PC-3 (cell line): ENCODE measurements around the gene VTI1A. TPM values are rescaled to one million over a fixed set of nuclear protein-coding genes. Genes with fewer than 3 reads are reported as not detected.
A peak's percentile ranks its signal among the peaks of the same experiment; 100 is the strongest.

Source experiments
- ATAC-seq: fragments of 200-7000 bp; cut with Tn5 transposase; 2 replicates; pipeline ENCODE4 v1.9.1; 2020; ENCODE audit warnings: mild to moderate bottlenecking, moderate library complexity
- BruUV-seq: library from RNA; stranded (reverse); fragments of 400-500 nt; replicated peaks from 2 replicates; lab custom pipeline; 2021; lab: Mats Ljungman, UMichigan
- CTCF ChIA-PET: fragments of 300-600 bp; sonication (Branson Sonifier 250); formaldehyde crosslinking; loops from one replicate; lab custom pipeline; 2022; ENCODE audit warnings: antibody characterized with exemption; lab: Charles Lee
- POLR2A ChIA-PET: fragments of 300-600 bp; sonication (Branson Sonifier 250); formaldehyde crosslinking; loops from one replicate; lab custom pipeline; 2022; ENCODE audit warnings: antibody characterized with exemption; ENCODE audit not compliant: unreplicated experiment; lab: Charles Lee
- DNase-seq: peaks from one replicate; pipeline ENCODE4 v3.0.0-alpha.2; 2015
- H2AFZ ChIP-seq: fragments of 300-600 bp; sonication (generic); 2 replicates; pipeline ENCODE4 v1.6.0; 2016; ENCODE audit warnings: antibody characterized with exemption, low read length
- H3F3A ChIP-seq: fragments of 300-600 bp; sonication (generic); one replicate; pipeline ENCODE4 v1.6.0; 2017; ENCODE audit warnings: antibody characterized with exemption, low read length, control low read depth, mild to moderate bottlenecking; ENCODE audit not compliant: unreplicated experiment
- H3K27ac ChIP-seq: fragments of 300-600 bp; sonication (generic); 2 replicates; pipeline ENCODE4 v1.5.1; 2016; ENCODE audit warnings: mild to moderate bottlenecking, low read length
- H3K27me3 ChIP-seq: fragments of 300-600 bp; sonication (generic); 2 replicates; pipeline ENCODE4 v1.6.1; 2016; ENCODE audit warnings: low read length, mixed read lengths
- H3K36me3 ChIP-seq: fragments of 300-600 bp; sonication (generic); 2 replicates; pipeline ENCODE4 v1.6.1; 2016; ENCODE audit warnings: low read depth, mixed run types, low read length, mixed read lengths
- H3K4me1 ChIP-seq: fragments of 300-600 bp; sonication (generic); 2 replicates; pipeline ENCODE4 v1.5.1; 2016; ENCODE audit warnings: low read length; ENCODE audit not compliant: insufficient read depth
- H3K4me2 ChIP-seq: fragments of 300-600 bp; sonication (generic); 2 replicates; pipeline ENCODE4 v1.6.0; 2016; ENCODE audit warnings: low read length
- H3K4me3 ChIP-seq: fragments of 300-600 bp; sonication (generic); 2 replicates; pipeline ENCODE4 v1.5.1; 2016; ENCODE audit warnings: mild to moderate bottlenecking, low read length, mixed read lengths
- H3K79me2 ChIP-seq: fragments of 300-600 bp; sonication (generic); 2 replicates; pipeline ENCODE4 v1.6.1; 2017; ENCODE audit warnings: low read length, mixed read lengths
- H3K9ac ChIP-seq: fragments of 300-600 bp; sonication (generic); 2 replicates; pipeline ENCODE4 v1.6.0; 2016; ENCODE audit warnings: mild to moderate bottlenecking, low read length
- H3K9me2 ChIP-seq: fragments of 300-600 bp; sonication (generic); replicated peaks from 2 replicates; pipeline ENCODE4 v1.6.1; 2016; ENCODE audit warnings: mixed run types, low read length, mixed read lengths
- H3K9me3 ChIP-seq: fragments of 300-600 bp; sonication (generic); 2 replicates; pipeline ENCODE4 v1.6.1; 2016; ENCODE audit warnings: low read length, mixed read lengths
- H4K20me1 ChIP-seq: fragments of 300-600 bp; sonication (generic); 2 replicates; pipeline ENCODE4 v1.6.1; 2016; ENCODE audit warnings: low read length, mixed read lengths
- EZH2 ChIP-seq: fragments of 300-600 bp; sonication (generic); IDR thresholded peaks from one replicate; pipeline ENCODE4 v1.6.1; 2017; ENCODE audit warnings: antibody characterized with exemption, mild to moderate bottlenecking, low read length; ENCODE audit not compliant: unreplicated experiment
- EZH2phosphoT487 ChIP-seq: fragments of 300-600 bp; sonication (generic); IDR thresholded peaks from 2 replicates; pipeline ENCODE4 v1.6.1; 2018; ENCODE audit warnings: mild to moderate bottlenecking, antibody characterized with exemption, low read length, borderline replicate concordance
- intact Hi-C: fragments of 100-400 bp; cut with micrococcal nuclease; formaldehyde crosslinking; loops from 2 replicates; pipeline ENCODE4 v1.9.0; 2023
- total RNA-seq: library from RNA; depleted of rRNA; stranded (reverse); fragments of >200 nt; gene quantifications from 2 replicates; pipeline ENCODE4 v1.2.3, GENCODE V29; 2014
- TF ChIP-seq, protein P1 (sequence below): fragments of 300-600 bp; sonication (generic); conservative IDR thresholded peaks from 2 replicates; pipeline ENCODE4 v1.5.1; 2017; ENCODE audit warnings: antibody characterized with exemption, low read depth, mild to moderate bottlenecking, low read length

VTI1A gene
- total RNA-seq, 1 experiment from 2014 or later = 18.1 TPM

- ChIA-PET CTCF (no interaction called here), POLR2A (interaction anchor here (0.6 kb wide), 2 partner anchors 17 to 32 kb away, joined by 3 read pairs; no protein-coding TSS in a partner anchor)
- no peaks in the 10 kb centered on the region for H3K9me3 ChIP-seq
- 0 out of 2 replicates have a peak overlapping the region, but pooled peaks have one; percentile 17 for H3K9ac ChIP-seq
- intact Hi-C loops = loop anchor here (1.0 to 5.0 kb wide), 5 partner anchors 45 to 280 kb away; no protein-coding TSS in a partner anchor
- H3K36me3 ChIP-seq = no peaks in the 10 kb centered on the region
- no peaks in the 10 kb centered on the region for H3F3A ChIP-seq
- 0 out of 2 replicates have a peak overlapping the region, but pooled peaks have one; percentile 37 for H2AFZ ChIP-seq
- peak overlapping the region; percentile 78 for H3K27ac ChIP-seq
- peaks cover 41% of the 10 kb centered on the region for H3K4me1 ChIP-seq
- DNase-seq (peak; percentile 96), ATAC-seq (peak; percentile 85)
- no peaks in the 10 kb centered on the region for H3K27me3 ChIP-seq
- no peaks in the 10 kb centered on the region for H3K9me2 ChIP-seq
- H3K4me2 ChIP-seq = peak overlapping the region; percentile 59
- no TSS peak for BruUV-seq
- no peaks in the 10 kb centered on the region for H4K20me1 ChIP-seq
- H3K4me3 ChIP-seq = no peak overlapping the region
- H3K79me2 ChIP-seq = no peaks in the 10 kb centered on the region
- TF ChIP-seq EZH2phosphoT487 (no peak), EZH2 (no peak)
- TF ChIP-seq, protein P1, sequence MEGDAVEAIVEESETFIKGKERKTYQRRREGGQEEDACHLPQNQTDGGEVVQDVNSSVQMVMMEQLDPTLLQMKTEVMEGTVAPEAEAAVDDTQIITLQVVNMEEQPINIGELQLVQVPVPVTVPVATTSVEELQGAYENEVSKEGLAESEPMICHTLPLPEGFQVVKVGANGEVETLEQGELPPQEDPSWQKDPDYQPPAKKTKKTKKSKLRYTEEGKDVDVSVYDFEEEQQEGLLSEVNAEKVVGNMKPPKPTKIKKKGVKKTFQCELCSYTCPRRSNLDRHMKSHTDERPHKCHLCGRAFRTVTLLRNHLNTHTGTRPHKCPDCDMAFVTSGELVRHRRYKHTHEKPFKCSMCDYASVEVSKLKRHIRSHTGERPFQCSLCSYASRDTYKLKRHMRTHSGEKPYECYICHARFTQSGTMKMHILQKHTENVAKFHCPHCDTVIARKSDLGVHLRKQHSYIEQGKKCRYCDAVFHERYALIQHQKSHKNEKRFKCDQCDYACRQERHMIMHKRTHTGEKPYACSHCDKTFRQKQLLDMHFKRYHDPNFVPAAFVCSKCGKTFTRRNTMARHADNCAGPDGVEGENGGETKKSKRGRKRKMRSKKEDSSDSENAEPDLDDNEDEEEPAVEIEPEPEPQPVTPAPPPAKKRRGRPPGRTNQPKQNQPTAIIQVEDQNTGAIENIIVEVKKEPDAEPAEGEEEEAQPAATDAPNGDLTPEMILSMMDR = no peak
These were observed 364.9 kb downstream of the VTI1A start for GRCh38 chr10:112811741-112812551.

DNA sequence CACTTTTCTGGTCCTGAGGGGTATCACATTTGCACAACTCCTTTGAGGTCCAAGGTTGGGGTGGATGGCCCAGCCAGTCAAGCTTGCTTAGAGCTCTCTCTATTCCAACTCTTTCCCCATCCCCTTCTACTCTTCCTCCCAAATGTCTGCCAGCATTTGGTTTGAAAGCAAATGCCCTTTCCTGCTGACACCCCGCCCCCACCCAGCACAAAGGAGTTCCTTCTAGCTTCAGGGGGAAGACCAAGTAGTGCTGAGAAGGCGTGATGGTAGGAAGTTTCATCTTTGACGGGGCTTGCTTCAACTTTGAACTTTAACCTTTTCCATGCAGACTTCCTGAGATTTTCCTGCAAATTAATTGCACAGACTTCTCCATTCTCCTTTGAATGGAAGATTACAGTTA, 365.6 kb downstream of the VTI1A start:
- Histone ChIP-seq H3K4me3 (no peak overlapping the region), H3K36me3 (no peaks in the 10 kb centered on the region), H3K9ac (no peak overlapping the region), H3K27me3 (no peaks in the 10 kb centered on the region), H3K9me3 (no peaks in the 10 kb centered on the region), H2AFZ (no peak overlapping the region), H3K4me1 (peaks cover 41% of the 10 kb centered on the region), H3K79me2 (no peaks in the 10 kb centered on the region), H3K4me2 (peak overlapping the region; percentile 59), H3K9me2 (no peaks in the 10 kb centered on the region), H3K27ac (peak overlapping the region; percentile 78), H4K20me1 (no peaks in the 10 kb centered on the region), H3F3A (no peaks in the 10 kb centered on the region)
- ATAC-seq = no peak
- TF ChIP-seq EZH2 = no peak
- TF ChIP-seq, protein P1 = no peak
- no peak for TF ChIP-seq EZH2phosphoT487
- ChIA-PET CTCF (no interaction called here), POLR2A (no interaction called here)
- intact Hi-C loops = loop anchor here (1.0 to 5.0 kb wide), 4 partner anchors 46 to 280 kb away; no protein-coding TSS in a partner anchor
- no peak for DNase-seq
- BruUV-seq = no TSS peak
